ENCODE measurements around the gene CIB4. TPM values are rescaled to one million over a fixed set of nuclear protein-coding genes. Genes with fewer than 3 reads are reported as not detected.

CIB4 gene
- total RNA-seq, 5 donors from 2014 or later (not counting 1 experiment from before 2014, with no cell fraction given), result not detected

DNA sequence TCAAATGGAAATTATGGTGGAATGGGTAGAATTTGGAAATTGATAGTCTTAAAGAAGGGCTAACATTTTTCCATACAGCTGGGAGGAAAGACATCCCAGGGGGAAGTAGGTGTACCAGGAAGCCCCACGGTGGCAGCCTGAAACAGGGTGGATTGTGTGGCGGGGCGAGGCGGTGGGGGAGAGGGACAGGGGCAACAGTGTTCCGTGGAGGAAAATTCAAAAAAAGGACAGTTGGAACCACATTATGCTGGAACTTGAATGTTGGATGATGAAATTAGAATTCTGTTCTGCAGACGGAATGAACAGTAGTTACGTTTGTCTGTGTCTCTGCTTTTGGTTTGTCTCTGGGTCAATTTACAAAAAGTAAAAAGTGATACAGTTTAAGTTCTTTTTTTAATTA lies 10.6 kb upstream of the CIB4 start:
- H3K9me3 Mint-ChIP-seq, result no peaks in the 10 kb centered on the region
- 80% methylated on average over 7 of the region's 7 CpGs for WGBS (ENCODE audit: insufficient coverage)

DNA sequence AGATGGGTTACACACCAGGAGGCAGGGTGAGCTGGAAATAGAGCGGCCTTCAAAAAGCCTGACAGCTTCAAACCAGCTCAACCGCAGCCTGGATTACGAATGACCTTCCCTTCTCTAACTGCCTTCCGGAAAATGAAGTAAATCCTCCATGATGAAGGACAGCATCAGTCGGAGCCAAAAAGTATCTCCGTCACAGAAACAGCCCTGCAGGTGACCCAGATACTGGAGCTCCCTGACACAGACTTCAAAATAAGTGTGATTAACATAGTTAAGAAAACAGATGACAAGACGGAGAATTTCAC lies 10.3 kb upstream of the CIB4 start:
- peaks cover 0 to 37% of the 10 kb centered on the region in 2 experiments for H3K27me3 ChIP-seq (replicated peaks in 1 of 2; ENCODE audit: control insufficient read depth in 2 of 2, extremely low read depth in 1 of 2, insufficient read depth in 2 of 2, low read length in 1 of 2)
- no peaks in the 10 kb centered on the region for H3K36me3 ChIP-seq (ENCODE audit: control insufficient read depth in 2 of 2, extremely low read depth in 1 of 2, insufficient read depth in 1 of 2, low read length in 1 of 2)
- Mint-ChIP-seq H3K9me3 (no peaks in the 10 kb centered on the region), H3K4me1 (no peaks in the 10 kb centered on the region), H3K27me3 (peaks cover 16 to 22% of the 10 kb centered on the region in 2 donors), H3K27ac (no peak overlapping the region), H3K4me3 (no peak overlapping the region), H3K36me3 (no peaks in the 10 kb centered on the region)
- 93% methylated on average over 4 of the region's 7 CpGs for WGBS (ENCODE audit: insufficient coverage)
- ChIA-PET CTCF (no interaction called here), POLR2A (no interaction called here)
- DNase-seq (no peak), ATAC-seq (replicated peaks in 1 of 4) (no peak)
- no peaks in the 10 kb centered on the region for H3K4me1 ChIP-seq (ENCODE audit: control insufficient read depth in 1 of 2, extremely low read depth in 1 of 2, insufficient read depth in 2 of 2, low read length in 2 of 2)
- no peak overlapping the region for H3K4me3 ChIP-seq (ENCODE audit: control insufficient read depth in 1 of 2, extremely low read depth in 1 of 2, low read length in 1 of 2)
- no peak overlapping the region for H3K27ac ChIP-seq (ENCODE audit: low read length)
- H3K9me3 ChIP-seq, result no peaks in the 10 kb centered on the region

More for the DNA sequence above, 10.6 kb upstream of the CIB4 start:
- Histone ChIP-seq H3K9me3 (no peaks in the 10 kb centered on the region), H3K4me3 (ENCODE audit: control insufficient read depth in 1 of 2, extremely low read depth in 1 of 2, low read length in 1 of 2) (no peak overlapping the region), H3K36me3 (ENCODE audit: control insufficient read depth in 2 of 2, extremely low read depth in 1 of 2, insufficient read depth in 1 of 2, low read length in 1 of 2) (no peaks in the 10 kb centered on the region), H3K27me3 (replicated peaks in 1 of 2; ENCODE audit: control insufficient read depth in 2 of 2, extremely low read depth in 1 of 2, insufficient read depth in 2 of 2, low read length in 1 of 2) (peaks cover 0 to 37% of the 10 kb centered on the region in 2 experiments), H3K27ac (ENCODE audit: low read length) (no peak overlapping the region), H3K4me1 (ENCODE audit: control insufficient read depth in 1 of 2, extremely low read depth in 1 of 2, insufficient read depth in 2 of 2, low read length in 2 of 2) (no peaks in the 10 kb centered on the region)
- Mint-ChIP-seq H3K4me1 (no peaks in the 10 kb centered on the region), H3K36me3 (no peaks in the 10 kb centered on the region), H3K27ac (no peak overlapping the region), H3K27me3 (peaks cover 16 to 20% of the 10 kb centered on the region in 2 donors), H3K4me3 (no peak overlapping the region)
- ChIA-PET CTCF (no interaction called here), POLR2A (no interaction called here)
- DNase-seq, result no peak
- ATAC-seq (replicated peaks in 1 of 4), result no peak

DNA sequence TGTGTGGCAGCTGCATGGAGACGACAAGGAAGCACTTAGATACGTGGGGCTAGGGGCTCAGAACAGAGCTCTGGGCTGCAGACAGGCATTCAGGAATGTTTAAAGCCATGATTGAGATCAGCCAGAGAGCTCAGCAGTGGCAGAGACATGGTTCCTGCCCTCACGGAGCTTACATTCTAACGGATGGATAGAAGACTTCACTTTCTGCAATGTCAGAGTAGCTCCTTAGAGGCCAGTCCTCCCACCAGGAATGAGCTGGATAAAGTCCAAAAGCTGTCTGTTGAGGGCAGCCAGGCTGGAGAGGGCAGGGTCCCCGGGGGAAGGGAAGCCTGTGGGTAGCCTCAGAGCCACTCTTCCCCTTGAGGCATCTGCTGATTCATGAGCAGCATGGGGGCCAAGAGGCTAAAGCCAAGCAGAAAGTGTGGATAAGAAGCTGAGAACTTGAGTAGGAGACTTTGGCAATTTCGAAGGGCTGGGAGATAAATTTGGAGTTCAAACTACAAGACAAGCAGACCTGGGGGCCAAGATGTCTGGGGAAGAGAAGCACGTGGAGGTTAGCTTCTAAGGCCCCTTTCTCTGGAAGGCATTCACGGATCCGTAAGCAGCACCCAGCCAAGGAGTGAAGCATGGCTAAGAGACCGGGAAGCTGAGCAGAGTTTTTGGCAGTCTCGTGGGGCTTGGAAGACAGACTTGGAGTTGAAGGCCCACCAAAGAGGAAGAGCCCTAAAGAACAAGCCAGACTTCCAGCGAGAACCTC lies 9.7 kb upstream of the CIB4 start:
- DNase-seq, result no peak
- no peaks in the 10 kb centered on the region for H3K36me3 ChIP-seq (ENCODE audit: control insufficient read depth in 2 of 2, extremely low read depth in 1 of 2, insufficient read depth in 1 of 2, low read length in 1 of 2)
- no peaks in the 10 kb centered on the region for H3K9me3 ChIP-seq
- no peaks in the 10 kb centered on the region for H3K4me1 Mint-ChIP-seq
- H3K4me3 ChIP-seq (ENCODE audit: control insufficient read depth in 1 of 2, extremely low read depth in 1 of 2, low read length in 1 of 2), result no peak overlapping the region
- peaks cover 0 to 40% of the 10 kb centered on the region in 2 experiments for H3K27me3 ChIP-seq (replicated peaks in 1 of 2; ENCODE audit: control insufficient read depth in 2 of 2, extremely low read depth in 1 of 2, insufficient read depth in 2 of 2, low read length in 1 of 2)
- no peak for ATAC-seq (replicated peaks in 1 of 4)
- no peak overlapping the region for H3K27ac ChIP-seq (ENCODE audit: low read length)
- H3K9me3 Mint-ChIP-seq, result no peaks in the 10 kb centered on the region
- H3K27me3 Mint-ChIP-seq, result peaks cover 19 to 23% of the 10 kb centered on the region in 2 donors
- no peaks in the 10 kb centered on the region for H3K4me1 ChIP-seq (ENCODE audit: control insufficient read depth in 1 of 2, extremely low read depth in 1 of 2, insufficient read depth in 2 of 2, low read length in 2 of 2)
- H3K36me3 Mint-ChIP-seq, result no peaks in the 10 kb centered on the region
- ChIA-PET POLR2A (no interaction called here), CTCF (no interaction called here)
- 72% methylated on average over 10 of the region's 12 CpGs for WGBS (ENCODE audit: insufficient coverage)
- H3K27ac Mint-ChIP-seq, result no peak overlapping the region
- no peak overlapping the region for H3K4me3 Mint-ChIP-seq

DNA sequence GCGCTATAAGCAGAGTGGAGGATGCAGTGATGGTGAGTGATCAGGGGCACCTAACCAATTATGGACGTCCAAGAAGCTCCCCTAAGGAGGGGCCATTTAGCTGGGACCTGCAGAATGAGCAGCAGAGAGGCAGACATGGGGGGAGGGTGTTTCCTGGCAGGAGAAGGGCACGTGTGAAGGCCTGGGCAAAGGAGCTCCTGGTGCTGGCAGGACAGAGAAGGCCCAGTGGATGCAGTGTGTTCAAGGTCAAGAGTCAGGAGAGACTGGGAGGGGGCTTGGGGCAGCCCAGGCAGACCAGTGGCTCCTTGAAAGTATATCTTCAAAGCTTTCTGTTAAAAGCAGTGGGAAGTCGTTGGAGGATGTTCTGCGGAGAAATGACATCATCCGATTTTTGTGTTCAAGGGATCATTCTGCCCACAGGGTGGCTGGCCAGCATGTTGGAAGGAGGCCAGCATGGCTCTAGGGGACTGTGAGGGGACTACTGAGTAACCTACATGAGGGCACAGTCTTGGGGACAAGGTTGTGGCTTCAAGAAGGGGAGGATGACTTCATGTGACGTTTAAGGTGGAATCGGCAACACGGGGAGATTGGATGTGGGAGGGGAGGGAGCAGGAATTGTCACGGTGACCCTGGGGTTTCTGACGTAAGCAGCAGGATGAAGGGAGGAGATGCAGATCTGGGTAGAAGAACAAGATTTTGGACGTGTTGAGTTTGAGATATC lies 9.0 kb upstream of the CIB4 start:
- no peak overlapping the region for H3K27ac ChIP-seq (ENCODE audit: low read length)
- H3K4me3 ChIP-seq (ENCODE audit: control insufficient read depth in 1 of 2, extremely low read depth in 1 of 2, low read length in 1 of 2), result no peak overlapping the region
- H3K27me3 Mint-ChIP-seq, result peaks cover 22 to 31% of the 10 kb centered on the region in 2 donors
- H3K36me3 Mint-ChIP-seq, result no peaks in the 10 kb centered on the region
- H3K4me1 ChIP-seq (ENCODE audit: control insufficient read depth in 1 of 2, extremely low read depth in 1 of 2, insufficient read depth in 2 of 2, low read length in 2 of 2), result no peaks in the 10 kb centered on the region
- ChIA-PET CTCF (no interaction called here), POLR2A (no interaction called here)
- no peak for DNase-seq
- no peaks in the 10 kb centered on the region for H3K36me3 ChIP-seq (ENCODE audit: control insufficient read depth in 2 of 2, extremely low read depth in 1 of 2, insufficient read depth in 1 of 2, low read length in 1 of 2)
- H3K9me3 Mint-ChIP-seq, result no peaks in the 10 kb centered on the region
- no peaks in the 10 kb centered on the region for H3K9me3 ChIP-seq
- no peak overlapping the region for H3K4me3 Mint-ChIP-seq
- peaks cover 0 to 42% of the 10 kb centered on the region in 2 experiments for H3K27me3 ChIP-seq (replicated peaks in 1 of 2; ENCODE audit: control insufficient read depth in 2 of 2, extremely low read depth in 1 of 2, insufficient read depth in 2 of 2, low read length in 1 of 2)
- ATAC-seq (replicated peaks in 1 of 4), result no peak
- H3K4me1 Mint-ChIP-seq, result no peaks in the 10 kb centered on the region
- H3K27ac Mint-ChIP-seq, result no peak overlapping the region
- 76% methylated on average over 12 of the region's 12 CpGs for WGBS (ENCODE audit: insufficient coverage)

DNA sequence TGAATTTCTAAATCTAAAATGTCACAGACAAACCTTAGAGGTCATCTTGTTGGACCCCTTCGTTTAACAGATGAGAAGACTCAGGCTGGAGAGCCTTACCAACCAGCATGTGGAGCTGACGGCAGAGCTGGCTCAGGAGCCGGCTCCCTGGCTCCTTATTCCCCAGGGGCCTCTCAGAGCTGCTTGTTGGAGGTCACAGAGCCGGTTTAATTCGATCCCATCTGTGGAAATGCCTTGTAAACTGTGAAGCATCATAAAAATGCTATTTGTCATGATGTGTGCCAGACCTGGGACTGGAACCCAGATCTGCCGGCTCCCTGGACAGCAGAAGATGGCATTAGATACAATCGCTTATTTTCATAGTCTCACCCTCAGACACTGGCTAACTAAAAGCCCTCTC lies 8.2 kb upstream of the CIB4 start:
- Mint-ChIP-seq H3K9me3 (no peaks in the 10 kb centered on the region), H3K4me3 (no peak overlapping the region), H3K27ac (no peak overlapping the region), H3K27me3 (peaks cover 28 to 36% of the 10 kb centered on the region in 2 donors), H3K4me1 (no peaks in the 10 kb centered on the region), H3K36me3 (no peaks in the 10 kb centered on the region)
- no peaks in the 10 kb centered on the region for H3K4me1 ChIP-seq (ENCODE audit: control insufficient read depth in 1 of 2, extremely low read depth in 1 of 2, insufficient read depth in 2 of 2, low read length in 2 of 2)
- 51% methylated on average over 5 of the region's 7 CpGs for WGBS (ENCODE audit: insufficient coverage)
- DNase-seq, result no peak
- no peak overlapping the region for H3K27ac ChIP-seq (ENCODE audit: low read length)
- no peaks in the 10 kb centered on the region for H3K9me3 ChIP-seq
- no peak for ATAC-seq (replicated peaks in 1 of 4)
- H3K27me3 ChIP-seq (replicated peaks in 1 of 2; ENCODE audit: control insufficient read depth in 2 of 2, extremely low read depth in 1 of 2, insufficient read depth in 2 of 2, low read length in 1 of 2), result peaks cover 0 to 46% of the 10 kb centered on the region in 2 experiments
- ChIA-PET POLR2A (no interaction called here), CTCF (no interaction called here)
- H3K36me3 ChIP-seq (ENCODE audit: control insufficient read depth in 2 of 2, extremely low read depth in 1 of 2, insufficient read depth in 1 of 2, low read length in 1 of 2), result no peaks in the 10 kb centered on the region
- no peak overlapping the region for H3K4me3 ChIP-seq (ENCODE audit: control insufficient read depth in 1 of 2, extremely low read depth in 1 of 2, low read length in 1 of 2)

DNA sequence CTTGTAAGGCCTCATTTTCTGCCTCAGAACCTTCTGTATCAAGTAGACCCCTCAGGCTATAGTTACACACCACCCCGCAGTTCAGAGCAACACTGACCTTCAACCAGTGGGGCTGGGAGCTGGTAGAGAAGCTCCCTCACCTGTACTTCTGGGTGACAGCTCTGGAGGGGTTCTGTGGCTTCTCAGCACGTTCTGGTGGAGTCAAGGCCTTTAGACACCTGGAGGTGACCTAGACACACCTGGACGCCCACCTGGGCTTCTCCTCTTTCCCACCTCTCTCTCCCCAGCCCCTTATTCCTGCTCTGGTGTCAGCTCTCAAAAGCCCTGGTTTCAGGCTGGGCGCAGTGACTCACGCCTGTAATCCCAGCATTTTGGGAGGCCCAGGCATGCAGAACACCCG lies 7.3 kb upstream of the CIB4 start:
- ATAC-seq (replicated peaks in 1 of 4) (no peak), DNase-seq (no peak)
- Histone ChIP-seq H3K27ac (ENCODE audit: low read length) (no peak overlapping the region), H3K4me3 (ENCODE audit: control insufficient read depth in 1 of 2, extremely low read depth in 1 of 2, low read length in 1 of 2) (no peak overlapping the region), H3K9me3 (no peaks in the 10 kb centered on the region), H3K4me1 (ENCODE audit: control insufficient read depth in 1 of 2, extremely low read depth in 1 of 2, insufficient read depth in 2 of 2, low read length in 2 of 2) (no peaks in the 10 kb centered on the region), H3K36me3 (ENCODE audit: control insufficient read depth in 2 of 2, extremely low read depth in 1 of 2, insufficient read depth in 1 of 2, low read length in 1 of 2) (no peaks in the 10 kb centered on the region), H3K27me3 (replicated peaks in 1 of 2; ENCODE audit: control insufficient read depth in 2 of 2, extremely low read depth in 1 of 2, insufficient read depth in 2 of 2, low read length in 1 of 2) (peaks cover 0 to 47% of the 10 kb centered on the region in 2 experiments)
- Mint-ChIP-seq H3K36me3 (no peaks in the 10 kb centered on the region), H3K27me3 (peaks cover 32 to 38% of the 10 kb centered on the region in 2 donors), H3K9me3 (no peaks in the 10 kb centered on the region), H3K27ac (no peak overlapping the region), H3K4me3 (no peak overlapping the region), H3K4me1 (no peaks in the 10 kb centered on the region)
- CTCF ChIA-PET, result no interaction called here
- 79% methylated on average over 3 of the region's 6 CpGs for WGBS (ENCODE audit: insufficient coverage)
- POLR2A ChIA-PET, result no interaction called here

Data from T-cell (primary cell).